Anterior cingulate cortex (tissue), 58 donors: ENCODE results near the gene PIM3.

ENCODE experiments used
- DNase-seq, 58 donors: peaks; one replicate each; lab custom pipeline; 2025; lab: John Stamatoyannopoulos, UW

PIM3 gene

DNA sequence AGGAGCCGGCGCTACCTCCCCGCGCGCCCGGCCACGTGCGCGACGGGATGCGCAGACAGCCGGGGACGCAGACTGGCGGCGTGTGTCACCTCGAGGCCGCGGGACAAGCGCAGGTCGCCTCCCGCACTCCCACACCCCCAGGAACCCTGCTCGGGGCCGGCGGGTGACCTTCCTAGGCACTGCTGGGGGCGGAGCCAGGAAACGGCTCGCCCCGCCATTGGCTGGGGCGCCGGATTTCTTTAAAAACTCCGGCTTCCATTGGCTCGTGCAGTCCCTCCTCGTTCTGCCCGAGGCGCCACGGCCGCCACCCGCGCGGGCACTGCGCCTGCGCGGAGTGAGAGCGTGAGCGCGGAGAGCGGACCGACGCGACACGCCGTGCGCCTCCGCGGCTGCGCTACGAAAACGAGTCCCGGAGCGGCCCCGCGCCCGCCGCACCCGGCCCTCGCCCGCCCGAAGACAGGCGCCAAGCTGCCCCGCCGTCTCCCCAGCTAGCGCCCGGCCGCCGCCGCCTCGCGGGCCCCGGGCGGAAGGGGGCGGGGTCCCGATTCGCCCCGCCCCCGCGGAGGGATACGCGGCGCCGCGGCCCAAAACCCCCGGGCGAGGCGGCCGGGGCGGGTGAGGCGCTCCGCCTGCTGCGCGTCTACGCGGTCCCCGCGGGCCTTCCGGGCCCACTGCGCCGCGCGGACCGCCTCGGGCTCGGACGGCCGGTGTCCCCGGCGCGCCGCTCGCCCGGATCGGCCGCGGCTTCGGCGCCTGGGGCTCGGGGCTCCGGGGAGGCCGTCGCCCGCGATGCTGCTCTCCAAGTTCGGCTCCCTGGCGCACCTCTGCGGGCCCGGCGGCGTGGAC, at the start of gene PIM3:
Gene PIM3 (plus strand): TSS at position 614 of the 846 bp plus-strand sequence. CDS start 176 bp downstream, at position 790.
- peak; percentile 57 to 96 (median 91) for DNase-seq

DNA sequence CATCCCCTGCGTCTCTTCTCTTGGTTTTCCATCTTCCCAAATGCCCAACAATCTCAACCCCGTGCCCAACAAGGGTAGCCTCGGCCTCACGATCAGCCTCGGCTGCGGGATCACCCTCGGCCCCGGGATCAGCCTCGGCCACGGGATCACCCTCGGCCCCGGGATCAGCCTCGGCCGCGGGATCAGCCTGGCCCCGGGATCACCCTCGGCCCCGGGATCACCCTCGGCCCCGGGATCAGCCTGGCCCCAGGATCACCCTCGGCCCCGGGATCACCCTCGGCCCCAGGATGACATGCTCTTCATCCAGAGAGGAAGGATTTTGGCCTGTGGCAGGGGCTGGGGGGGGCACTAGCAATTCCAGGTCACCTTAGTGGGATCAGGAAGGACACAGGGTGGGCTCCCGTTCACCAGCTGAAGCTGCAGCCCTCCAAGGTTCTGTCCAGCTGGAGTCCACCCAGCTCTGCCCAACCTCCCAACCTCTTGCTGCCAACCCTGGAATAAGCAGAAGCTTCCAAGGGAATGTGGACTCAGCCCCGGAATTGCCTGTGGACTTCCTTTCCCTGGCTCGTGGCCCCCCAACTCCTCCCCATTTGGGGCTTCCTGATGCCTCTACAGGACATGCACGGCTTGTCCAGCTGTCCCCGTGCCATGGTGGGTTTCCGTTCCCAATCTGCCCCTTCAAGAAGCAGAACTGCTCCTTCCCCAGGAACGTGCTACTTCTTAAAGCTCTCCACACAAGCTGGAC, 48.5 kb upstream of the PIM3 start:
- no peak for DNase-seq

DNA sequence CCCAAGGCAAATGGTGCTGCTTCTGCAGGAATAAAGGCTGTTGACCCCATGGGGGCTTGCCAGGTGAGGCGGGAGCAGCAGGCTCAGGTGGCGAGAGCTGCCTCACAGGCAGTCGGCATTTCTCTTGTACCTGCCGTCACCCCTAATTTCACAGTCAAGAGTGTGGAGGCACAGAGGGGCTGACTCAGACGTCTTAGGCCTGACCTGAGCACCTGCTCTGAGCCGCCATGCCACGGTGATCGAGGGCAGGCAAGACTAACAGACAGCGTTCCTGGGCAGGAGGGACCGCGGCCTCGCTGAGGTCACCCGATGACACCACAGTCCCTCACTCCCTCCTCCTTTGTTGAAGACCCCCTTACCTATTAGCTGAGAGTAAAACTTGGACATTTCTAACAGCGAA, 47.5 kb upstream of the PIM3 start:
- no peak for DNase-seq

DNA sequence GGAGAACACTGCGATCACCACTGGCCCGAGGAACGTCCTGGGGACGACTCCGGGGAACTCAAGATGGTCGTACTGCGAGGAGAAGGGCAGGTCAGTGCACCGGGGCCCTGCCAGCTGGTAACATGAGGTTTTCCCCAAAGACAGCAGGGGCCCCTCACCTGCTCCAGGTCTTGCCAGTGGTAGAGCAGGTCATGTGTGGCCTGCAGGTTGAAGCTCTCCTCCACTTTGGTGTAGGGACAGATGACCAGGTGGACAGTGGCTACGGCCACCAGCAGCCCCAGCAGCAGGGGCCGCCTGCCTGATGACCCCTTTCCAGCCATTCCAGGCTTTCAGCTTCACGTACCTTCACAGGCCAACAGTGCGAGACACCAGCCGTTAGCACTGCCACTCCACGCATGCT, 47.1 kb upstream of the PIM3 start:
- no peak for DNase-seq

DNA sequence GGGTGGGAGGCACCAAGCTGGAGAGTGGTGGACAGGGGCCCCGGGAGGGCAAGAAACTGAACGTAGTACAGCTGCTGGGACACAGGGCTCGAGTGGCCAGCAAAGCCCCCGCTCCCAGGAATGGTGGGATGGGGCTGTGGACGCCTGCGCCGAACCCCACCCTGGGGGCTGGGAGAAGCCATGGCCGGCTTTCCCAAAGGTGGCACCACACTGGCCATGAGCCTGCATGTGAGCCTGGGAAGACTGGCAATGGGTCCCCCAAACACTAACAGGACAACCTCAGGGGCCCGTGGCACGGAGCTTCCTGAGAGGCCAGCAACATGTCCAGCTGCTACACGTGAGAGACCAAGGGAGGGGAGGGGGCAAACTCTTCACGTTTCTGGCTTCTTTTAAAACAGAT, 46.3 kb upstream of the PIM3 start:
- no peak for DNase-seq

DNA sequence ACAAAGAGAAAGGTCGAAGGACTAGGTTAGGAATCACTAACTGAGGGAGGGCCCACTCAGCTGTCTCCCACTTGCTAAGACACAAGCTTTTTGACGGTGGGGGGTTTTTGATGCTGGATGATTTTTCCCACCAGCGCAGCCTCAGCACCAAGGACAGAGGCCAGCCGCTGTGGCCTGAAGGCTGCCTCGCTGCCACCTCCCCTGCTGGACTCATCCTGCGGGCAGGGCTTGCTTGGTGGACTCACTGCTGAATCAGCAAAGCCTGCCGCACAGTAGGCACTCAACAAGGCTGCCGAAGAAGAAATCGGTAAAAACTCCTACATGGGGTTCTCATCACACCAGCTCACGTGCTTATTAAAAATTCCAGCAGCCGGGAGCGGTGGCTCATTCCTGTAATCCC, 45.0 kb upstream of the PIM3 start:
- DNase-seq, result no peak

DNA sequence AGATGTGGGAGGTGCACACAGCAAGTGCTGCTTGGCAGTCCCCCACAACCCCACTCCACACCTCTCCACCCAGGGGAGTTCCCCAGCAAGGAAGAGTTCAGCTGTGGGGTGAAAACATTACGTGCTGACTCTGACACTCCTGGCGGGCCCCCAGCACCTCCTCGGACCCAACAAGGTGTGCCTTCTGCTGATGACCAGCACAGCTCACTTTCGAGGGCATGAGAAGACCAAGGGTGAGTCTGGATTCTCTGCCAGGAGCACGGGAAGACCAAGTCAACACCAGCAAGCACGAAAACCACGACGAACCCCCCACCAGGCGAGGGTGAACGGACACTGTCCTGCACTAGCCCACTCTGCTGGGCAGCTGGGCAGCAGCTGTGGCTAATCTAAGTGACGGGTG, 43.7 kb upstream of the PIM3 start:
- DNase-seq, result no peak

DNA sequence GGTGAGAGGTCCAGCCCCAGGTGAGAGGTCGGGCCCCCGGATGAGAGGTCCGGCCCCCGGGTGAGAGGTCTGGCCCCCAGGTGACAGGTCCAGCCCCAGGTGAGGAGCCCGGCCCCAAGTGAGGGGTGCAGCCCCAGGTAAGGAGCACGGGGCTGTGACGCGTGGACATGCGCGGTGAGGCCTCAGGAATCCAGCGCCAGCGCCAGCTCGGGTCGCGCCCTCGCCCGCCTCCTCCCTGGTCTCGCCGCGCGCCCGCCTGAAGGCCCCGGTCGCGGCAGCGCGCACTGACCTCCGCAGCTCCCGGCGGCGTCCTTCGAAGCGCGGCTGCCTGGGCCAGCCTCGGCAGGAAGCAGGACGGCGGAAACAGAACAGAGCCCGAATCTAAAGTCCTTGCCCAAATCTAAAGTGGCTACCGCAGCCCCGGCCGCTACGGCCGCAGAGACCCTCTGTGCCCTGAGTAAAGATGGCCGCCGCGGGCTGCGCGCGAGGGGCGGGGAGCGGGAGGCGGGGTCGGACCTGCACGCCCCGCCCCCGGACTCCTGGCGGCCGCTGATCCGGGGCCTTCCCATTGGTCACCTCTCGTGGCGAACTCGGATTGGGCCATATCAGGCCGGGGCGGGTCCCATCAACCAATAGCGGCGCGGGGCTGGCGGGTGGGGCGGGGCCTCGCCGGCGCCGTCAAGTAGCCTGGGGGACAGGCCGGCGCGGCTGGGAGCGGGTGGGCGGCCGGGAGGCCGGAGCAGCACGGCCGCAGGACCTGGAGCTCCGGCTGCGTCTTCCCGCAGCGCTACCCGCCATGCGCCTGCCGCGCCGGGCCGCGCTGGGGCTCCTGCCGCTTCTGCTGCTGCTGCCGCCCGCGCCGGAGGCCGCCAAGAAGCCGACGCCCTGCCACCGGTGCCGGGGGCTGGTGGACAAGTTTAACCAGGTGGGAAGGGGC, 42.3 kb upstream of the PIM3 start, which contains the start of the genes ALG12 and CRELD2:
Gene ALG12 (minus strand): TSS at position 465 of the 937 bp plus-strand sequence. CDS start 4,673 bp downstream, outside the sequence.
Gene CRELD2 (plus strand): TSS at position 661 of the 937 bp plus-strand sequence. CDS start 136 bp downstream, at position 797.
- peak; percentile 70 to 99 (median 97) for DNase-seq

DNA sequence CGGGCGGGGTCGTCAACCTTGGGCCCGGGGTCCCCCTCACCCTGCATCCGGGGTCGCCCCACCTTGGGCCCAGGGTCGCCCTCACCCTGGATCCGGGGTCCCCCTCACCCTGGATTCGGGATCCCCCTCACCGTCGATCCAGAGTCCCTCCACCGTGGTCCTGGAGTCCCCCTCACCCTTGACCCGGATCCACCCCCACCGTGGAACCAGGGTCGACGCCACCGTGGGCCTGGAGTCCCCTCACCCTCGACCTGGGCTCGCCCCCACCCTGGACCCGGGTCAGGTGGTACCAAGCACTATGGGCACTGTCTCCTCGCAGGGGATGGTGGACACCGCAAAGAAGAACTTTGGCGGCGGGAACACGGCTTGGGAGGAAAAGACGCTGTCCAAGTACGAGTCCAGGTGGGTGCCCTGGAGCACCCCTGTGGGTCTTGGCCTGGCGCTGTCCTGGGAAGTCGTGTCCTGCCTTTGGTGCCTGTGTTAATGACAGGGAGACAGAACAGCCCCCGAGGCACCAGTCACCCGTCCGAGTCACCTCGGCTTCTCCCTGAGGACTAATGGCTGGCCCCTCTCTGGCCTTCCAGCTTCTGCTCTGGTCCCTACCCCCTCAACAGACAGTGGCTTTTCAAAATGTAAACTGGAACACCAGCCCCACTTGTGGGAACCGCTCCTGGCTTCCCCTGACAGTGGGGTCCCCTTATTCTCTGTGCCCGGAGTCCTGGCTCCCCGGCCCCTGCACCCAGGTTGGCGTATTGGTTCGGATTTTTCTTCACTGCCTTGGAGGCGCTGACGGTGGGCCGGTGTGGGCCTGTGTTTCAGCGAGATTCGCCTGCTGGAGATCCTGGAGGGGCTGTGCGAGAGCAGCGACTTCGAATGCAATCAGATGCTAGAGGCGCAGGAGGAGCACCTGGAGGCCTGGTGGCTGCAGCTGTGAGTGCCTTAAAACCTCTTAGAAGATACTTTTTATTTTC, 41.4 kb upstream of the PIM3 start:
- DNase-seq, result no peak

DNA sequence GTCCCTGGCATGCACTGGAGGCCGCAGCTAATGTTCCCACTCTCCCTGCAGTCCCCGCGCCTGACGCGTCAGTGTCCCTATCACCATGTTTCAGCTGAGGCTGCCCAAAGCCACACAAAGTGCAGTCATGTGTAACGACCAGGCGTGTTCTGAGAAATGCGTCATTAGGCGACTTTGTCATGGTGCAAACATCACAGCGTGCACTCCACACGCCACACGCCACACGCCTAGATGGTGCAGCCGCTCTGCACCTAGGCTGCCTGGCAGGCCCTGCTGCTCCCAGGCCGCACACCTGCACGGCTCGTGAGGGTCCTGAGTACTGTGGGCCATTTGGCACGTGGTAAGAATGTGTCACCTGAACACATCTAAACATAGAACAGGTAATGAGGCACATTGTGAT, 39.7 kb upstream of the PIM3 start:
- DNase-seq, result no peak

DNA sequence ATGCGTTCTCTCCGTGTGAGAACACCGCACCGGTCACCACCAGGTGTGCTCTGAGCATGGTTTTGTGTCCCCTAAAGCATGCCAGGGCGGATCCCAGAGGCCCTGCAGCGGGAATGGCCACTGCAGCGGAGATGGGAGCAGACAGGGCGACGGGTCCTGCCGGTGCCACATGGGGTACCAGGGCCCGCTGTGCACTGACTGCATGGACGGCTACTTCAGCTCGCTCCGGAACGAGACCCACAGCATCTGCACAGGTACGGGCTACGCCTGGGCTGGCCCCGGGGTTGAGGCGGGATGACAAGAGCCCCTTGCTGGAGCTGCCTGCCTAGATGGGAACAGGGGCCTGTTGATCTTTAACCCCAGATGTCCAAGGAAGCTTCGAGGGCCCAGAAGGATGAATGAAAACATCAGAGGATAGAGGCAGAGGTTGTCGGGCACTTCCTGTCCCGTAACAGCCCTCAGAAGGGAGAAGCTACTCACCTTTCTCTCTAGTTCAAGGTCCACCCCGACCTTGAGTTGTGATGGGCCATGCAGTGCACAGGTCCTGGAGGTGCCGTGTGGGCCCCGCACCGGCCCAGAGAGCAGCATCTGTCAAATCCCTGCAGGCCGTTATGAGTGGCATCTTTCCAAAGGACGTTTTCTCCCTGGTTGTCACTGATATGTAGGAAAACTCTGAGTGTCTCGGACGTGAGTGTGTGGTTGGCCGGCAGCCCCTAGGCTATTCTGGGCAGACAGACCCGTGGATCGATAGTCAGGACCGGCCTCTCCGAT, 38.9 kb upstream of the PIM3 start:
- DNase-seq, result no peak

DNA sequence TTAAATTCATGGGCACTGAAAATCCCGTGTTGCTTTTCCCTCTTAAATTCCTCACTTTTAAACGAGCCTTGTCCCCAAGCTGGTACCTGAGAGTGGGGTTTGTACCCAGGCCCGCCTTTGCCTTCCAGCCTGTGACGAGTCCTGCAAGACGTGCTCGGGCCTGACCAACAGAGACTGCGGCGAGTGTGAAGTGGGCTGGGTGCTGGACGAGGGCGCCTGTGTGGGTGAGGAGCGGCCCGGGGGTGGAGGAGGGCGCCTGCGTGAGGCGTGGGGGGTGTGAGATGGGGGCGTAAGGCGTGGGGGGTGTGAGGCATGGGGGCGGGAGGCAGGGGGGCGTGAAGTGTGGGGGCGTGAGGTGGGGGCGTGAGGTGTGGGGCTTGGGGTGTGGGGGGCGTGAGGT, 38.1 kb upstream of the PIM3 start:
- DNase-seq, result no peak

DNA sequence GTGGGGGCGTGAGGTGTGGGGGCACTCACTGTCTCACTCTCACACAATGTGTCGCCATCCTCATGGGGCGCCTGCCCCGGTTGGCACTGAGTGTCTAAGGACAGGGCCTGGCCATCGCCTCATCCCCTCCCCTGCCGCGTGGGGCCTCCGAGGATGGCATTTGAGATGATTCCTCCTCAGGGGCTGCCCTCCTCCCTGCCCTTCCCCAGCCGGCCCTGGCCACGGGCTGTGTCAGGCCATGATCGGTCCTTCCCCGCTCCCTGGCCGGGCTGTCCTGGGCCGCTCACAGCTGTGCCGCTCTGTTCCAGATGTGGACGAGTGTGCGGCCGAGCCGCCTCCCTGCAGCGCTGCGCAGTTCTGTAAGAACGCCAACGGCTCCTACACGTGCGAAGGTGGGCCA, 37.6 kb upstream of the PIM3 start:
- DNase-seq, result no peak

DNA sequence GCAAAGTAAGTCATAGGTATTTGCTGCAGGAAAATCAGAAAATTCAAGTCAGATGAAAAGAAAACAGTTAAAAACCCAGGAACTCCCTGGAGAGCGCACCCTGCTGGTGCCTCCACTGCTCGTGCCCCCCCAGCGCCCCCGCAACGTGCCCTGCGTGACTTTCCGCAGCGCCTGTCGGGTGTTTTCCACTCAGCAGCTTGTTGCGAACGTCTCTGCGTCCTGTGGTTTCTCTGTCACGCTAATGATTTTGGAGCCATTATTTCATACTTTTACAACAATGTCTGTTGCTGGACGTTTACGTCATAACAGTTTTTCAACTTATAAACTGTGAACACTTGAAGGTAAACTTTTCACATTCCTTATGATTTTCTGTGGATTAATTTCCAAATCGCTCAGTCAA, 37.1 kb upstream of the PIM3 start:
- DNase-seq, result no peak

DNA sequence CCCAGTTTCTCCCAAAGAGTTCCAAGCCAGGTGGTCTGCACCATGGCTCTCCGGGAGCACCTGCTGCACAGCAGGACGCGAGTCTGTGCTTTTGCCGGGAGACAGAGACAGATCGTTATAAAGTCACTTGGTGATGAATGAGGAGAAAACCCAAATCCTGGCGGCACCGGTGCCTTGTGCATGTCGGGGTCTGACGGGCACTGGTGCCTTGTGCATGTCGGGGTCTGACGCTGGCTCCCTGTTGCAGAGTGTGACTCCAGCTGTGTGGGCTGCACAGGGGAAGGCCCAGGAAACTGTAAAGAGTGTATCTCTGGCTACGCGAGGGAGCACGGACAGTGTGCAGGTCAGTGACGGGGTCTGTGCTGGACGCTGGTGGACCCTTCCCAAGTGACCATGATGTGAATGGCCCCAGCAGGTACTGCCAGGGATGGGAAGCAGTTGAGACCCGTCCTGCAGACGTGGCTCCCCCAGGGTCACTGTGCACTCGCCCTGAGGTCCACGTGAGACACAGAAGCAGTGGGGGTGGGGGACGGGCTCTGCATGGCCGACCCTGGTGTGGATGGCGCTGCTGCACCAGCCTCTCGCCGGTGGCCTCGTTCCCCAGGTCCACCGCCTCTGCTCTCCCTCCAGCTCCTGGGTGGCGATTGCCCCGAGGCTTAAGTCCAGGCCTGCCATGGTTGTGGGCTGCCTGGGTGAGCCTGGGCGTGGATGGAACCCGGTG, 36.3 kb upstream of the PIM3 start:
- DNase-seq, result no peak

DNA sequence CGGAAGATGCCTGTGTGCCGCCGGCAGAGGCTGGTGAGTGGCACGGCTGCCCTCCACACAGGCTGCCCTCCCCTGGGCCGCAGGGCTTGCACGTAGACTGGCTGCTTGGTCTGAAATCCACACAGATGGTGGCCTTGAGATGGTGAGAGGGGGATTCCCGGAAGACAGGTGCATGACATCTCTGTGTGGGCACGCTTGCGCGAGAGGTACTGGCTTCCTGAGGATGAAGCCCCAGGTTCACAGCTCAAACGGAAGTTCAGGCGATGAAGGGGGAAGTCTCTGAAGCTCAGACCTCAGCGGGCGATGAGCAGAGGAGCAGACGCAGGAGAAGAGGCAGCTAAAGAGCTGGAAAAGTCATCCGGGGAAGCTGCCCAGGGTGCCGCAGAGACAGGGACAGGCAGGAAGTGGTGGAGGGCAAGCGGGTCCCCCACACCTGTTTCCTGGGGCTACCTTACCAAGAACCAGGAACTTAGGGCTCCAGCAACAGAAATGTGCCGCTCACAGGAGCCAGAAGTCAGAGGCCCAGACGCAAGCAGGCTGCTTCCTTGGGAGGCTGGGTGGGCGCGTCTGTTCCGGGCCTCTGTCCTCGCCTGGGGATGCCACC, 34.9 kb upstream of the PIM3 start:
- no peak for DNase-seq

DNA sequence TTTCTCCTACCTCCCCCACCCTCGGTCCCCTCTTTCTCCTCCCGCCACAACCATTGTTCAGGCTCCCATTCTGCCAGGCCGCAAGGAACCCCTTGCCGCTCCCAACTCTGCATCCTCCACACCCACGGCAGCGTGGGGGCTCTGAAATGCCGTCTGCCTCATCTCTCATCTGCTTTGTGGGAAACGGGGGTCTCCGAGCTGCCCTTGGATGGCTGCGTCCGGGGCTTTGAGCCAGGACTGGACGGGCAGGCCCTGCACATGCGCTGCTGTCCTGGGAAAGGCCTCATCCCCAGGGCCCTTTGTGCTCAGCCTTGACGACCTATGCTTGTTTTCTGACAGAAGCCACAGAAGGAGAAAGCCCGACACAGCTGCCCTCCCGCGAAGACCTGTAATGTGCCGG, 33.7 kb upstream of the PIM3 start:
- no peak for DNase-seq
